Effector memory CD8-positive, alpha-beta T cell (primary cell): ENCODE results near the gene PPFIBP2.

Source experiments
- ATAC-seq: fragments of 150-1000 bp; cut with Tn5 transposase; replicated peaks from 2 replicates; pipeline ENCODE4 v1.10.0; 2021; ENCODE audit warnings: mild to moderate bottlenecking, moderate library complexity
- DNase-seq, 3 experiments: peaks; one replicate each; pipeline ENCODE4 v3.0.0; 2021
- H3K27ac Mint-ChIP-seq, 2 donors: one replicate each; pipeline ENCODE4 v1.8.0; 2022; ENCODE audit warnings: mild to moderate bottlenecking in 2 of 2, mixed read lengths in 2 of 2, moderate library complexity in 2 of 2
- H3K27me3 Mint-ChIP-seq, 2 donors: one replicate each; pipeline ENCODE4 v1.8.0; 2022; ENCODE audit warnings: mixed read lengths in 2 of 2
- H3K36me3 Mint-ChIP-seq: one replicate; pipeline ENCODE4 v1.8.0; 2022; ENCODE audit warnings: mild to moderate bottlenecking, moderate library complexity, mixed read lengths; ENCODE audit not compliant: insufficient read depth
- H3K4me1 Mint-ChIP-seq, 2 donors: one replicate each; pipeline ENCODE4 v1.8.0; 2022; ENCODE audit warnings: low read depth in 2 of 2, mixed read lengths in 2 of 2
- H3K4me3 Mint-ChIP-seq, 2 donors: one replicate each; pipeline ENCODE4 v1.8.0; 2022; ENCODE audit warnings: mild to moderate bottlenecking in 2 of 2, mixed read lengths in 2 of 2, moderate library complexity in 2 of 2
- H3K9me3 Mint-ChIP-seq, 2 donors: one replicate each; pipeline ENCODE4 v1.8.0; 2022; ENCODE audit warnings: mixed read lengths in 2 of 2

The PPFIBP2 gene

GRCh38 chr11:7558046-7558445 lies 44.2 kb downstream of the PPFIBP2 start:
- H3K27ac Mint-ChIP-seq = no peak overlapping the region
- no peak for DNase-seq
- H3K27me3 Mint-ChIP-seq = no peaks in the 10 kb centered on the region

GRCh38 chr11:7559398-7560283 lies 45.8 kb downstream of the PPFIBP2 start:
- no peak overlapping the region for H3K27ac Mint-ChIP-seq
- ATAC-seq (no peak), DNase-seq (no peak)
- no peaks in the 10 kb centered on the region for H3K9me3 Mint-ChIP-seq
- no peaks in the 10 kb centered on the region for H3K27me3 Mint-ChIP-seq
- peaks cover 3% of the 10 kb centered on the region for H3K36me3 Mint-ChIP-seq
- no peak overlapping the region for H3K4me3 Mint-ChIP-seq
- H3K4me1 Mint-ChIP-seq = no peaks in the 10 kb centered on the region

More at GRCh38 chr11:7558046-7558445, 44.2 kb downstream of the PPFIBP2 start:
- no peaks in the 10 kb centered on the region for H3K4me1 Mint-ChIP-seq
- H3K4me3 Mint-ChIP-seq = no peak overlapping the region
- no peak for ATAC-seq
- H3K9me3 Mint-ChIP-seq = no peaks in the 10 kb centered on the region
- H3K36me3 Mint-ChIP-seq = peaks cover 3% of the 10 kb centered on the region

GRCh38 chr11:7561562-7561961 lies 47.8 kb downstream of the PPFIBP2 start:
- ATAC-seq (no peak), DNase-seq (no peak)
- H3K4me1 Mint-ChIP-seq = no peaks in the 10 kb centered on the region
- peaks cover 3% of the 10 kb centered on the region for H3K36me3 Mint-ChIP-seq
- no peaks in the 10 kb centered on the region for H3K9me3 Mint-ChIP-seq
- H3K27ac Mint-ChIP-seq = no peak overlapping the region
- H3K4me3 Mint-ChIP-seq = no peak overlapping the region
- no peaks in the 10 kb centered on the region for H3K27me3 Mint-ChIP-seq

GRCh38 chr11:7563281-7563680 lies 49.5 kb downstream of the PPFIBP2 start:
- ATAC-seq (no peak), DNase-seq (no peak)
- Mint-ChIP-seq H3K4me3 (no peak overlapping the region), H3K9me3 (no peaks in the 10 kb centered on the region), H3K27me3 (no peaks in the 10 kb centered on the region), H3K4me1 (no peaks in the 10 kb centered on the region), H3K27ac (no peak overlapping the region), H3K36me3 (peaks cover 6% of the 10 kb centered on the region)

GRCh38 chr11:7564803-7565202 lies 51.0 kb downstream of the PPFIBP2 start:
- H3K9me3 Mint-ChIP-seq = no peaks in the 10 kb centered on the region
- no peak for ATAC-seq

GRCh38 chr11:7567311-7567710 lies 53.5 kb downstream of the PPFIBP2 start:
- DNase-seq (no peak), ATAC-seq (no peak)
- peaks cover 6 to 19% of the 10 kb centered on the region in 2 donors for H3K27me3 Mint-ChIP-seq
- no peaks in the 10 kb centered on the region for H3K9me3 Mint-ChIP-seq
- no peak overlapping the region for H3K4me3 Mint-ChIP-seq
- H3K4me1 Mint-ChIP-seq = peaks cover 0 to 2% of the 10 kb centered on the region in 2 donors
- peaks cover 4% of the 10 kb centered on the region for H3K36me3 Mint-ChIP-seq
- H3K27ac Mint-ChIP-seq = no peak overlapping the region

More at GRCh38 chr11:7564803-7565202, 51.0 kb downstream of the PPFIBP2 start:
- Mint-ChIP-seq H3K36me3 (peaks cover 4% of the 10 kb centered on the region), H3K4me3 (no peak overlapping the region), H3K4me1 (no peaks in the 10 kb centered on the region), H3K27ac (no peak overlapping the region), H3K27me3 (peaks cover 0 to 9% of the 10 kb centered on the region in 2 donors)
- no peak for DNase-seq

GRCh38 chr11:7569044-7569443 lies 55.2 kb downstream of the PPFIBP2 start:
- Mint-ChIP-seq H3K36me3 (peaks cover 4% of the 10 kb centered on the region), H3K27me3 (peaks cover 6 to 36% of the 10 kb centered on the region in 2 donors), H3K4me3 (no peak overlapping the region), H3K27ac (no peak overlapping the region), H3K4me1 (peaks cover 0 to 2% of the 10 kb centered on the region in 2 donors), H3K9me3 (no peaks in the 10 kb centered on the region)
- ATAC-seq (no peak), DNase-seq (no peak)

- Mint-ChIP-seq H3K4me3 (no peak overlapping the region), H3K4me1 (peaks cover 0 to 2% of the 10 kb centered on the region in 2 donors), H3K9me3 (no peaks in the 10 kb centered on the region), H3K27ac (no peak overlapping the region), H3K36me3 (peaks cover 4% of the 10 kb centered on the region), H3K27me3 (peaks cover 15 to 48% of the 10 kb centered on the region in 2 donors)
- DNase-seq (no peak), ATAC-seq (no peak)
These were observed 56.4 kb downstream of the PPFIBP2 start for GRCh38 chr11:7570241-7570640.

GRCh38 chr11:7570938-7571521 lies 57.2 kb downstream of the PPFIBP2 start:
- Mint-ChIP-seq H3K36me3 (peaks cover 4% of the 10 kb centered on the region), H3K27ac (no peak overlapping the region), H3K4me3 (no peak overlapping the region), H3K27me3 (peaks cover 17 to 55% of the 10 kb centered on the region in 2 donors), H3K4me1 (peaks cover 0 to 5% of the 10 kb centered on the region in 2 donors), H3K9me3 (no peaks in the 10 kb centered on the region)
- no peak for ATAC-seq
- no peak for DNase-seq

- Mint-ChIP-seq H3K4me1 (peaks cover 0 to 7% of the 10 kb centered on the region in 2 donors), H3K36me3 (peaks cover 4% of the 10 kb centered on the region), H3K4me3 (no peak overlapping the region), H3K9me3 (no peaks in the 10 kb centered on the region), H3K27ac (no peak overlapping the region), H3K27me3 (peaks cover 17 to 61% of the 10 kb centered on the region in 2 donors)
- DNase-seq = no peak
- no peak for ATAC-seq
These were observed 57.8 kb downstream of the PPFIBP2 start for GRCh38 chr11:7571640-7572000.

- Mint-ChIP-seq H3K9me3 (no peaks in the 10 kb centered on the region), H3K4me3 (no peak overlapping the region), H3K27ac (no peak overlapping the region), H3K27me3 (peaks cover 21 to 67% of the 10 kb centered on the region in 2 donors), H3K36me3 (peaks cover 1% of the 10 kb centered on the region), H3K4me1 (peaks cover 5 to 8% of the 10 kb centered on the region in 2 donors)
- DNase-seq = no peak
- ATAC-seq = no peak
These were observed 58.4 kb downstream of the PPFIBP2 start for GRCh38 chr11:7572001-7572712.

- ATAC-seq (no peak), DNase-seq (no peak)
- Mint-ChIP-seq H3K4me1 (peaks cover 15 to 18% of the 10 kb centered on the region in 2 donors), H3K27me3 (peaks cover 31 to 77% of the 10 kb centered on the region in 2 donors), H3K27ac (no peak overlapping the region), H3K4me3 (no peak overlapping the region), H3K9me3 (no peaks in the 10 kb centered on the region), H3K36me3 (no peaks in the 10 kb centered on the region)
These were observed 59.4 kb downstream of the PPFIBP2 start for GRCh38 chr11:7573193-7573557.

- H3K9me3 Mint-ChIP-seq = no peaks in the 10 kb centered on the region
- peaks cover 37 to 82% of the 10 kb centered on the region in 2 donors for H3K27me3 Mint-ChIP-seq
- no peak overlapping the region for H3K4me3 Mint-ChIP-seq
- peaks cover 17 to 22% of the 10 kb centered on the region in 2 donors for H3K4me1 Mint-ChIP-seq
- ATAC-seq (no peak), DNase-seq (no peak)
- no peaks in the 10 kb centered on the region for H3K36me3 Mint-ChIP-seq
- H3K27ac Mint-ChIP-seq = no peak overlapping the region
These were observed 59.9 kb downstream of the PPFIBP2 start for GRCh38 chr11:7573558-7574296.
